K562 treated with DMSO at 1 percent for 4 hours (cell line): ENCODE measurements around the gene TXNDC17. TPM values are rescaled to one million over a fixed set of nuclear protein-coding genes. Genes with fewer than 3 reads are reported as not detected.

Experiments
- total RNA-seq: library from RNA; unstranded; fragments of 300-600 nt; gene quantifications from 2 replicates; pipeline ENCODE4 v1.2.3, GENCODE V29; 2022; ENCODE audit not compliant: insufficient read depth

Gene TXNDC17
- 63.9 and 67.2 TPM in 2 replicates for total RNA-seq

GRCh38 chr17:6640536-6641246 lies at the start of gene TXNDC17, which contains the start of gene KIAA0753:
Gene TXNDC17 (plus strand): TSS chr17:6641060. CDS start chr17:6641083, 23 bp downstream.
Gene KIAA0753 (minus strand): TSS chr17:6640711. CDS start chr17:6635103, 5,608 bp downstream.

GRCh38 chr17:6651354-6651918 lies 10.6 kb downstream of the TXNDC17 start, which contains the start of the genes C17orf100 and MED31:
Gene C17orf100 (plus strand): TSS chr17:6651762. CDS start chr17:6651914, 152 bp downstream.
Gene MED31 (minus strand): TSS chr17:6651605. CDS start chr17:6651528, 77 bp downstream.

Other genes starting within 250 kb of the TXNDC17 start
- gene AIPL1, start 205.9 kb upstream of the TXNDC17 start, total RNA-seq = not detected in 2 replicates
- gene PIMREG, start 196.6 kb upstream of the TXNDC17 start, total RNA-seq = 9.5 and 13.9 TPM in 2 replicates
- 0.10 and 0.55 TPM in 2 replicates for gene PITPNM3, start 84.5 kb upstream of the TXNDC17 start, total RNA-seq
- 3.3 and 3.9 TPM in 2 replicates for gene KIAA0753, start 349 bp upstream of the TXNDC17 start, total RNA-seq
- 4.5 and 9.7 TPM in 2 replicates for gene MED31, start 10.5 kb downstream of the TXNDC17 start, total RNA-seq
- gene C17orf100, start 10.7 kb downstream of the TXNDC17 start, total RNA-seq = 0.98 and 1.8 TPM in 2 replicates
- gene SLC13A5, start 72.3 kb downstream of the TXNDC17 start, total RNA-seq = not detected in 2 replicates
- not detected in 2 replicates for gene XAF1, start 115.0 kb downstream of the TXNDC17 start, total RNA-seq
- gene FBXO39, start 135.2 kb downstream of the TXNDC17 start, total RNA-seq = not detected in 2 replicates
- not detected in 2 replicates for gene TEKT1, start 190.7 kb downstream of the TXNDC17 start, total RNA-seq